Activated CD4-positive, alpha-beta T cell treated with anti-CD3 and anti-CD28 coated beads, Interleukin-2, amount 50 U/mL, for 1 hour (primary cell): ENCODE measurements around the gene CHRNG.
"Not testable (repeated sequence)": the region's sequence is repeated elsewhere in the genome, so short reads cannot be mapped to it uniquely, and the experiment has no call there.

ENCODE experiments used
- DNase-seq: peaks from one replicate; pipeline ENCODE4 v3.0.0-alpha.2; 2020

Gene CHRNG

GRCh38 chr2:232545511-232546375 is 6.3 kb downstream of the CHRNG start:
- DNase-seq: no peak

GRCh38 chr2:232547991-232548390 is 8.5 kb downstream of the CHRNG start:
- DNase-seq: no peak

GRCh38 chr2:232549655-232550353 is 10.3 kb downstream of the CHRNG start:
- DNase-seq: no peak

- DNase-seq: peak; percentile 86
These were observed 11.1 kb downstream of the CHRNG start, which contains the start of the genes EIF4E2 and TIGD1 for GRCh38 chr2:232550354-232551249. Gene EIF4E2 (plus strand): TSS chr2:232550689. CDS start chr2:232550725, 36 bp downstream. Gene TIGD1 (minus strand): TSS chr2:232550557. CDS start chr2:232549882, 675 bp downstream.

GRCh38 chr2:232551250-232551638 is 11.8 kb downstream of the CHRNG start:
- no peak for DNase-seq

- DNase-seq: no peak
These were observed 12.3 kb downstream of the CHRNG start for GRCh38 chr2:232551776-232552175.

- no peak for DNase-seq
These were observed 16.9 kb downstream of the CHRNG start for GRCh38 chr2:232556426-232556825.

- DNase-seq: no peak
These were observed 23.1 kb downstream of the CHRNG start for GRCh38 chr2:232562515-232563151.

GRCh38 chr2:232563580-232563979 is 24.1 kb downstream of the CHRNG start:
- DNase-seq: no peak

- no peak for DNase-seq
These were observed 28.2 kb downstream of the CHRNG start for GRCh38 chr2:232567721-232568120.

- no peak for DNase-seq
These were observed 28.7 kb downstream of the CHRNG start for GRCh38 chr2:232568161-232568560.

- no peak for DNase-seq
These were observed 30.0 kb downstream of the CHRNG start for GRCh38 chr2:232569541-232569940.

- not testable (repeated sequence) for DNase-seq
These were observed 31.0 kb downstream of the CHRNG start for GRCh38 chr2:232570481-232570880.

GRCh38 chr2:232571026-232571474 is 31.6 kb downstream of the CHRNG start:
- no peak for DNase-seq

GRCh38 chr2:232573042-232573441 is 33.5 kb downstream of the CHRNG start:
- DNase-seq: no peak

- DNase-seq: no peak
These were observed 34.4 kb downstream of the CHRNG start for GRCh38 chr2:232573771-232574435.

- no peak for DNase-seq
These were observed 35.3 kb downstream of the CHRNG start for GRCh38 chr2:232574674-232575403.

- DNase-seq: no peak
These were observed 35.9 kb downstream of the CHRNG start for GRCh38 chr2:232575404-232575746.

GRCh38 chr2:232576995-232577394 is 37.5 kb downstream of the CHRNG start:
- no peak for DNase-seq

GRCh38 chr2:232577841-232578240 is 38.3 kb downstream of the CHRNG start:
- no peak for DNase-seq

GRCh38 chr2:232578626-232579025 is 39.1 kb downstream of the CHRNG start:
- no peak for DNase-seq
